Body of pancreas (tissue), 4 donors: Measurements from ENCODE around the gene RTF2.

Experiments
- POLR2A ChIP-seq, 3 donors: fragments of 450-650 bp; IDR thresholded peaks; one replicate each; pipeline ENCODE4 v1.6.1; 2016; ENCODE audit warnings: antibody characterized with exemption in 3 of 3, mild to moderate bottlenecking in 2 of 3
- TF ChIP-seq, protein P1 (sequence below), 7 experiments: fragments of 450-650 bp in 4 of 7; fragments of 200-600 bp in 3 of 7; sonication (generic) in 3 of 7; IDR thresholded peaks; one replicate each; pipeline ENCODE4 v1.5.1; 2016 to 2019; ENCODE audit warnings: antibody characterized with exemption in 7 of 7

DNA sequence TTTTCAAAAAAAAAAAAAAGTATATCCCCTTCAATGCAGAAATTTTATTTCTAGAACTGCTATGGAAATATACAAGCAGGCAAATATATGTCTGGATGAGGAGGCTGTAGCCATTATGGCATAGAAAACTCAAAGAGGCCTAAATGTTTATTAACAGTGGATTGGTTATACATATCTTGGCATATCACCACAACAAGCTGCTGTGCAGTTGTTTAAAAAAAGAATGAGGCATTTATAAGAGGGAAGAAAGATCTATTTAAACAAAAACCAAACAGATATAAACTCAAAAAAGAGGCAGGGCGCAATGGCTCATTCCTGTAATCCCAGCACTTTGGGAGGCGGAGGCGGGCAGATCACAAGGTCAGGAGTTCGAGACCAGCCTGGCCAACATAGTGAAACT is 30.1 kb upstream of the RTF2 start:
- TF ChIP-seq, protein P1, sequence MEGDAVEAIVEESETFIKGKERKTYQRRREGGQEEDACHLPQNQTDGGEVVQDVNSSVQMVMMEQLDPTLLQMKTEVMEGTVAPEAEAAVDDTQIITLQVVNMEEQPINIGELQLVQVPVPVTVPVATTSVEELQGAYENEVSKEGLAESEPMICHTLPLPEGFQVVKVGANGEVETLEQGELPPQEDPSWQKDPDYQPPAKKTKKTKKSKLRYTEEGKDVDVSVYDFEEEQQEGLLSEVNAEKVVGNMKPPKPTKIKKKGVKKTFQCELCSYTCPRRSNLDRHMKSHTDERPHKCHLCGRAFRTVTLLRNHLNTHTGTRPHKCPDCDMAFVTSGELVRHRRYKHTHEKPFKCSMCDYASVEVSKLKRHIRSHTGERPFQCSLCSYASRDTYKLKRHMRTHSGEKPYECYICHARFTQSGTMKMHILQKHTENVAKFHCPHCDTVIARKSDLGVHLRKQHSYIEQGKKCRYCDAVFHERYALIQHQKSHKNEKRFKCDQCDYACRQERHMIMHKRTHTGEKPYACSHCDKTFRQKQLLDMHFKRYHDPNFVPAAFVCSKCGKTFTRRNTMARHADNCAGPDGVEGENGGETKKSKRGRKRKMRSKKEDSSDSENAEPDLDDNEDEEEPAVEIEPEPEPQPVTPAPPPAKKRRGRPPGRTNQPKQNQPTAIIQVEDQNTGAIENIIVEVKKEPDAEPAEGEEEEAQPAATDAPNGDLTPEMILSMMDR (IDR thresholded peaks at IDR 0.05), result no peak
- no peak for TF ChIP-seq POLR2A (IDR thresholded peaks at IDR 0.05)
